Tibial nerve (tissue), 3 donors: Measurements from ENCODE around the gene ITIH5.

Experiments
- CTCF ChIP-seq, 5 experiments: fragments of 200-600 bp in 3 of 5; fragments of 450-650 bp in 2 of 5; sonication (generic) in 3 of 5; IDR thresholded peaks; one replicate each; pipeline ENCODE4 v1.5.1; 2016 to 2019; ENCODE audit warnings: antibody characterized with exemption in 5 of 5, mild to moderate bottlenecking in 3 of 5, moderate library complexity in 2 of 5
- POLR2A ChIP-seq, 2 donors: fragments of 450-650 bp; IDR thresholded peaks; one replicate each; pipeline ENCODE4 v1.6.1; 2017; ENCODE audit warnings: antibody characterized with exemption in 2 of 2, mild to moderate bottlenecking in 2 of 2, moderate library complexity in 2 of 2

GRCh38 chr10:7545792-7546191 lies 121.0 kb downstream of the ITIH5 start:
- TF ChIP-seq CTCF (IDR thresholded peaks at IDR 0.05) = no peak
- TF ChIP-seq POLR2A (IDR thresholded peaks at IDR 0.05) = no peak
